Measurements from ENCODE around the gene ANLN.
"Not testable (repeated sequence)": the region's sequence is repeated elsewhere in the genome, so short reads cannot be mapped to it uniquely, and the experiment has no call there.

The ANLN gene

DNA sequence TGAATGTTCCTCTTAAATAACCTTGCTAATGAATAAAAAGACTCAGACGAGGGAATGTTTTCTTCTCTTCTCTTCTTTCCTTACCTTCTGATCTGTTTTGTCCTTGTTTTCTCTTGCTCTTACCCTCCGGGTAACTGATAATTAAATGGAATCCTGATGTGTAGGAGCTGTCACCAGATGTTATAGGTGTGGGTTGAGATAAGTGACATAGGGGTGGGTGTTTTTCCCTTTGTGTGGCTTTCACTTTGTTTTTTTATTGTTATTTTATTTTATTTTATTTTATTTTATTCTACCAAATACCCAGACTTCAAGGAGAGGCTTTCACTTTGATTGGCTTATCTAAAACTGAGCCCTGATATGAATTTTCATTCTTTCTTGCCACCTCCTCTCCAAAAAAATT lies 25.5 kb downstream of the ANLN start:
- DNase-seq = no peak

DNA sequence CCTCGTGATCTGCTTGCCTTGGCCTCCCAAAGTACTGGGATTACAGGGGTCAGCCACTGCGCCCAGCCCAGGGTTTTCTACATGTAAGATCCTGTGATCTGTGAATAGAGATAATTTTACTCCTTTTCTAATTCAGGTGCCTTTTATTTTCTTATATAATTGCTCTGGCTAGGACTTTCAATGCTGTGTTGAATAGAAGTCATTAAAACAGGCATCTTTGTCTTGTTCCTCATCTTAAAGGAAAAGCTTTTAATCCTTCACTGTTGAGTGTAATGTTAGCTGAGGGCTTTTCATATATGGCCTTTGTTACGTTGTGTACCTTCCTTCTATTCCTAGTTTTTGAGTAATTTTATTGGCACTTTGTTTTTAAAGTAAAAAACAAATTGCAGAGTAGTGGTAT lies 26.6 kb downstream of the ANLN start:
- DNase-seq = no peak

- no peak for DNase-seq
Observed at GRCh38 chr7:36420307-36420706, 30.6 kb downstream of the ANLN start.

- DNase-seq = no peak
Observed at GRCh38 chr7:36422072-36422471, 32.4 kb downstream of the ANLN start.

DNA sequence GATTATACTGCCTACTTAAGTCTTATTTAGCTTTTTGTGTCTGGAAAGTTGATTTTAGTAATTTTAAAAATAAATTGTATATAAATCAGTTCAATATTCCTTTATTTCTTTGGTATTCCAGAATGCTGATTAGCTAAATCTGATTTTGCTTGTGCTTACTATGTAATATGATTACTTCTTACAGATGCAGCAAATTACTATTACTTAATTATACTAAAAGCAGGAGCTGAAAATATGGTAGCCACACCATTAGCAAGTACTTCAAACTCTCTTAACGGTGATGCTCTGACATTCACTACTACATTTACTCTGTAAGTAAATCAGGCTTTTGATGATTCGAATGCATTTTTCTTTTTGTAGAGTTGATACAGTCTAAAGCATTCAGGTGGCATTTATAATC lies 34.0 kb downstream of the ANLN start:
- DNase-seq = no peak

GRCh38 chr7:36430186-36430585 lies 40.5 kb downstream of the ANLN start:
- no peak for DNase-seq

- no peak for DNase-seq
Observed at GRCh38 chr7:36430881-36431280, 41.2 kb downstream of the ANLN start.

- DNase-seq = no peak
Observed at GRCh38 chr7:36438211-36438610, 48.5 kb downstream of the ANLN start.

DNA sequence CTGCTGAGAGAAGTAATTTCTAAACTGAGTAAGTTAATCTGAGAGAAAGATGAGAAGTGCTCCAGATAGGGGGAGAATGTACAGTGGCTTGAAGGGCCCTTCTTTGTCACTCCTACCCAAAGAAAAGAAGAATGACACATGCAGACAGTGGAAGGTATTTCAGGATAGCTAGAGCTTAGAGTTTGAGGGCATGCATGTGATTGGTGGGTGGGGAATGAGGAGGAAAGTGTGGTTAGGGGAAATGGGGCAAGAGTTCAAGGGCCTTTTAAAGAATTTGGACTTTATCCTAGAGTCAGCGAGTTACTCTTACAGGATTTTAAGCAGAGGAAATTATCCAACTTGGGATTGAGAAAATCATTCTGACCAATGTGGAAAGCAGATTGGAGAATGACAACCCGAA lies 50.0 kb downstream of the ANLN start:
- DNase-seq = no peak

DNA sequence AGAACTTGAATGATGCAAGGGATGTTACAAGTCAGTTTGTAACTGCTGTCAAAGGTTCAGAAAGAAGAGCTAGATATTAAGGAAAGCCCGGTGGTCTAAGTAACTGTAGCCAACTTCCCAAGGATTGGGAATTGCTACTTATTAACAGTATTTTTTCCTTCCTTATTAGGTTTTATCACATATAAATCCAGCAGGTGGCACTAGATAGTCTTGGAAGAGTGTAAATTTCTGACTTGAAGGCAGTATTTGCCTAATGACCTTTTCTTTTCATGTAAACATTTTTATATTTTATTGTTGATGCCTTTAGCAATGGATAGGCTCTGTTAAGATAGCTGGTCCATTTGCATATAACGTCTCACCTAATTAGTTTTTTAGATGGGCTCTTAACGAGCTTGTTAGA lies 51.2 kb downstream of the ANLN start:
- peak; percentile 25 for DNase-seq

DNA sequence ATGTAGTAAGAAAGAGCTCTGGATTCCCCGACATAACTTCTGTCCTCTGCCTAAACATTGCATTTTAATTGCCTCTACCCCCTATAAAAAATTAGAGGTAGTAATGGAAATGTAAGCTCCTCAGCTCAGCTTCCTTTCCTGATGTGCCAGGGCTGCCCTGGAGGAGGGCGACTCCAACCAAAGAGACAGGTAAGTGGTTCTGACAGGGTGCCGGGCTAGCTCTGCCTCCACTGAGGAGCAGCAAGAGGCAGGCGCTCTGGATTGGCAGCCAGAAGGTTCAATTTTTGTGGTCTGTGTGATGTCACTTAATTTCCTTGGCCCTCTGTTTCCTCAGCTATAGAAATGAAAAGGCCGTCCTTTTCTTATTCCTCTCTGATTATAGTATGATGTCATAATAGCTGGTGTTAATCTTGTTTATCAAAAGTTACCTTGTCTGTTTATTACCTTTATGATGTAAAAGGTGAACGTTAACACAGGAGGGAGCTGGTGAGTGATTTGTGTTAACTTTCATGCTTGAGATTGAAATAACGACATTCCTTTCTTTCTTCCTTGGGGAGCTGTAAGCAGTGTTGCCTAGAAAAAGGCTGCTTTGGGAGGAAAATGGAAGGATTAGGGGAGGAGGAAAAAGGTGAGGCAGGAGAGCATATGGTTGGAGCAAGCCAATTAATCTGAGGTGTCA lies 51.8 kb downstream of the ANLN start:
- DNase-seq = no peak

GRCh38 chr7:36448781-36449379 lies 59.2 kb downstream of the ANLN start:
- no peak for DNase-seq

GRCh38 chr7:36449685-36450084 lies 60.0 kb downstream of the ANLN start:
- DNase-seq = no peak

GRCh38 chr7:36453769-36454168 lies 64.1 kb downstream of the ANLN start:
- DNase-seq = no peak

GRCh38 chr7:36455646-36456045 lies 66.0 kb downstream of the ANLN start:
- DNase-seq = no peak

GRCh38 chr7:36456138-36456537 lies 66.5 kb downstream of the ANLN start:
- DNase-seq = no peak

GRCh38 chr7:36456548-36456947 lies 66.9 kb downstream of the ANLN start:
- no peak for DNase-seq

GRCh38 chr7:36459236-36459960 lies 69.7 kb downstream of the ANLN start:
- no peak for DNase-seq

- DNase-seq = no peak
Observed at GRCh38 chr7:36460811-36461429, 71.3 kb downstream of the ANLN start.

DNA sequence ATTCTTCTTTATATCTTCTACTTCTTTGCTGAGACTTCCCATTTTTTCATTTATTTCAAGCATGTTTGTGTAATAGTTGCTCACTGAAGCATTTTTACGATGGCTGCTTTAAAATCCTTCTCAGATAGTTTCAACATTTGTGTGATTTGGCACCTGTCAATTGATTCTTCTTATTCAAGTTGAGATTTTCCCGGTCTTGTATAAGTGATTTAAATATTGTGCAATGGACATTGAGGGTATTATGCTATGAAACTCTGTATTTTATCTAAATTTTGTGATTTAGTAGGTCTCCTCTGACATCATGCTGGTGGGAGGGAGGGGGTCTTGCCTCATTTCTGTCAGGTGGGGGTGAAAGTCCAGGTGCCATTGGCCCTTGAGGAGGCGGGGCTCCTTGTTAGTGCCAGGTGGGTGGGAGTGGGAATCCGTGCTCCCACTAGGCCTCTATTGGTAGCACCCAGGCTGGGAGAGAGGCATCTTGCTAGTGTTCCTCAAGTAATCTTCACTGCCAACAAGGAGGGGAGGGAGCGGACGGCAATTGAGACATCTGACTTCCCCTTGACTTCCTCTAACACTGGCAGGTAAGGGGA lies 73.0 kb downstream of the ANLN start:
- no peak for DNase-seq

DNA sequence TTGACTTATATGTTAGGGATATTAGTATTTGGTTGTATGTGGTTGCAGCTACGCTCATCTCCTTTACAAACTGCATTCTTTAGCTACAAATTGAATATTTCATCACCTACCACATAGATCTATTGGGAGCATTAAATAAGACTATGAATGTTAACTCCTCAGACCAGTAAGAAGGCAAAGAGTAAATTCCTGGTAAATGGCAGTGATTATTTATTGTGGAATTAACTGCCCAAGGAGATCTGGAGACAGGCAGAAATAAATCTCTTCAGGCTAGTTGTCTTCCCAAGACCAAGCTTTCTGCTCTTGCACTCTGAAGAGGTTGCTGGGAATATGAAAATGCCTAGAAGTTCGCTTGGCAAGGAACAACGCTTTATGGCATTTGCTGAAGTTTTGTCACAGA lies 74.6 kb downstream of the ANLN start:
- no peak for DNase-seq

DNA sequence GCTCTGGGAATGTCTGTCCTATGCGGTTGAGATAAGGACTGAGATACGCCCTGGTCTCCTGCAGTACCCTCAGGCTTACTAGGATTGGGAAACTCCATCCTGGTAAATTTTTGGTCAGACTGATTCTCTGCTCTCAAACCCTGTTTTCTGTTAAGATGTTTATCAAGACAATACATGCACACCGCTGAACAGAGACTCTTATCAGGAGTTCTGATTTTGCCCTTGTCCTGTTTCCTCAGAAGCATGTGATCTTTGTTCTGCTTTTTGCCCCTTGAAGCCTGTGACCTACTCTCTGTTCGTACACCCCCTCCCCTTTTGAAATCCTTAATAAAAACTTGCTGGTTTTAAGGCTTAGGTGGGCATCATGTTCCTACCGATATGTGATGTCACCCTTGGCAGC lies 76.3 kb downstream of the ANLN start:
- DNase-seq = not testable (repeated sequence)

GRCh38 chr7:36468370-36469101 lies 78.9 kb downstream of the ANLN start:
- DNase-seq = no peak
